ENCODE data around the gene PDLIM4. TPM values are rescaled to one million over a fixed set of nuclear protein-coding genes. Genes with fewer than 3 reads are reported as not detected.

The PDLIM4 gene
- total and polyA plus RNA-seq, 11 donors: 2.4 to 16.9 (median 8.1) TPM

DNA sequence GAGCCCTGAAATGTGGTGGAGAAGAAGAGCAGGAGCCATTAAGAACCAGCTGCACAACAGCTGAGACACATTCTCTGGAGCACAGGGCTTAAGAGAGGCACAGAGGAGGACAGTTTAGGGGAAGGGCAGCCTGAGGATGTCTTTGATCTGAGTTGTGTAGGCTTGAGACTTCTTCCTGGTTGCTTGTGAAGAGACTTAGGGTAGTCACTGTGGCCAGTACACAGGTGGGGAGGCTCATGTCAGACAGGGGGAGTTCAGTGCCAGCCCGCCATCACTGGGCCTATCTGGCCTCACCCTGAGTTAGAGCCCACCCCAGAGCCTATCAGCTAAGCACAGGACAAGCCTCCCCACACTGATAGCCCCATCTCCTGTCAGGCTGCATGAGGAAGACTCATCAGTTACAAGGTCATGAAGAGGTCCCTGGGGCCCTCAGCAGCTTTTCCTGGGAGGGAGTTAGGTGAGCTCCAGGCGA lies 56.5 kb downstream of the PDLIM4 start:
- Histone ChIP-seq H3K27me3 (no peaks in the 10 kb centered on the region), H3K4me1 (peaks cover 0 to 19% (median 0%) of the 10 kb centered on the region in 12 donors), H3K4me3 (no peak overlapping the region), H3K36me3 (peaks cover 0 to 8% (median 0%) of the 10 kb centered on the region in 9 donors), H3K9me3 (no peaks in the 10 kb centered on the region), H3K27ac (no peak overlapping the region)
- ATAC-seq: no peak
- DNase-seq: no peak
- intact Hi-C loops (cut with DNase I): no loop called here
- no peak for TF ChIP-seq POLR2A (IDR thresholded peaks at IDR 0.05)
- TF ChIP-seq, protein P1, sequence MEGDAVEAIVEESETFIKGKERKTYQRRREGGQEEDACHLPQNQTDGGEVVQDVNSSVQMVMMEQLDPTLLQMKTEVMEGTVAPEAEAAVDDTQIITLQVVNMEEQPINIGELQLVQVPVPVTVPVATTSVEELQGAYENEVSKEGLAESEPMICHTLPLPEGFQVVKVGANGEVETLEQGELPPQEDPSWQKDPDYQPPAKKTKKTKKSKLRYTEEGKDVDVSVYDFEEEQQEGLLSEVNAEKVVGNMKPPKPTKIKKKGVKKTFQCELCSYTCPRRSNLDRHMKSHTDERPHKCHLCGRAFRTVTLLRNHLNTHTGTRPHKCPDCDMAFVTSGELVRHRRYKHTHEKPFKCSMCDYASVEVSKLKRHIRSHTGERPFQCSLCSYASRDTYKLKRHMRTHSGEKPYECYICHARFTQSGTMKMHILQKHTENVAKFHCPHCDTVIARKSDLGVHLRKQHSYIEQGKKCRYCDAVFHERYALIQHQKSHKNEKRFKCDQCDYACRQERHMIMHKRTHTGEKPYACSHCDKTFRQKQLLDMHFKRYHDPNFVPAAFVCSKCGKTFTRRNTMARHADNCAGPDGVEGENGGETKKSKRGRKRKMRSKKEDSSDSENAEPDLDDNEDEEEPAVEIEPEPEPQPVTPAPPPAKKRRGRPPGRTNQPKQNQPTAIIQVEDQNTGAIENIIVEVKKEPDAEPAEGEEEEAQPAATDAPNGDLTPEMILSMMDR (IDR thresholded peaks at IDR 0.05): no peak
- 98 to 100% (median 99%) methylated on average over 2 of the region's 2 CpGs for WGBS, 4 donors

DNA sequence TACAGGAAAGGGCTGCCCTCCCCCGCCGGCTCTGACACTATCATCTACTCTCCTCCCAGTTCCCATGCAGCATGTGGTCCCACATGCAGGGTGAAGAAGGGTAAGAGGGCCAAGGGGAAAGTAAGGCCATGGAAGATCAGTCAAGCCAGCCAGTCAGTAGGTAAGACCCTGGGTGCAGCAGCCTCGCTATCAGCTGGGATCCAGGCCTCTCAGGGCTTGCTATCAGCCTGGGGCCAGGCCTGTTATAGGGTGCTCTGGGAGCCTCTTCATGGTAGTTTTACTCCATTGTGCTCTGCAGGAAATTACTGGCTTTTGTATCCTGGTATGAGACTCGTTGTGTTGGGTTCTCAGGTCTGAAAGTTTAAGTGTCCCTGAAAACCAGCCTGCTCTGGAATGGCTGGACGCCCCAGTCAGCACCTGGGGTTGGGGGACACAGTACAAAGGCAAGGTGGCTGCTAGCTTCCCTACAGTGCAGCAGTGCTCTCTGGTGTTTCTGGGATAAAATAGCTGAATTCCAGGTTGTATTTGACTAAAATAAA lies 58.1 kb downstream of the PDLIM4 start:
- no peak overlapping the region for H3K4me3 ChIP-seq
- no peaks in the 10 kb centered on the region for H3K9me3 ChIP-seq
- no peak overlapping the region for H3K27ac ChIP-seq
- H3K36me3 ChIP-seq: peaks cover 0 to 8% (median 0%) of the 10 kb centered on the region in 9 donors
- H3K4me1 ChIP-seq: peaks cover 0 to 21% (median 1%) of the 10 kb centered on the region in 12 donors
- TF ChIP-seq, protein P1 (IDR thresholded peaks at IDR 0.05): no peak
- no peak for TF ChIP-seq POLR2A (IDR thresholded peaks at IDR 0.05)
- no peaks in the 10 kb centered on the region for H3K27me3 ChIP-seq
- intact Hi-C loops (cut with DNase I): no loop called here
- DNase-seq (no peak), ATAC-seq (no peak)
- WGBS, 4 donors: 73 to 80% (median 78%) methylated on average over 3 to 5 of the region's 5 CpGs

DNA sequence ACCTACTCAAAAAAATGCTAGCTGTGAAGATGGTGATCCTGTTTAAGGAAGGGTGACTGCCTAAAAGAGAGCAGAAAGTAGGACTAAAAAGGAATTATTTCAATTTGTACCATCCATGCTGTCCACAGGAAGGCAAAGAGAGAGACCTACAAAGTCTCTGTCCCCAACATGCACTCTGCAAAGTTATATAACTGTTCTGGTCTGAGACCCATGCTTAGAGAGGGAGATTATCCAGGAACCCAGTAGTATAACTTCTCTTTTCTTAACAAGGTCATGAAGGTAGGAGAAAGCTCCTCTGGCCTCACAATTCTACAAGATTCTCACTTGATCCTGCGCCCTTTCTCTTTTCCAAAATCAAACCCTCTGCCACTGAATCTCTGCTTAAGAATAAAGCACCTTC lies 62.5 kb downstream of the PDLIM4 start:
- Histone ChIP-seq H3K9me3 (no peaks in the 10 kb centered on the region), H3K4me1 (peaks cover 0 to 27% (median 1%) of the 10 kb centered on the region in 12 donors), H3K27me3 (no peaks in the 10 kb centered on the region), H3K27ac (peak overlapping the region in 6 of 12 donors; percentile 5 to 63 (median 34)), H3K36me3 (peaks cover 0 to 5% (median 0%) of the 10 kb centered on the region in 9 donors), H3K4me3 (no peak overlapping the region)
- 88 to 97% (median 95%) methylated on average over 1 of the region's 1 CpG for WGBS, 4 donors
- TF ChIP-seq POLR2A (IDR thresholded peaks at IDR 0.05): no peak
- TF ChIP-seq, protein P1 (IDR thresholded peaks at IDR 0.05): no peak
- DNase-seq: no peak
- peak in 3 of 4 donors; percentile 10 to 62 (median 39) for ATAC-seq
- intact Hi-C loops (cut with DNase I): no loop called here

DNA sequence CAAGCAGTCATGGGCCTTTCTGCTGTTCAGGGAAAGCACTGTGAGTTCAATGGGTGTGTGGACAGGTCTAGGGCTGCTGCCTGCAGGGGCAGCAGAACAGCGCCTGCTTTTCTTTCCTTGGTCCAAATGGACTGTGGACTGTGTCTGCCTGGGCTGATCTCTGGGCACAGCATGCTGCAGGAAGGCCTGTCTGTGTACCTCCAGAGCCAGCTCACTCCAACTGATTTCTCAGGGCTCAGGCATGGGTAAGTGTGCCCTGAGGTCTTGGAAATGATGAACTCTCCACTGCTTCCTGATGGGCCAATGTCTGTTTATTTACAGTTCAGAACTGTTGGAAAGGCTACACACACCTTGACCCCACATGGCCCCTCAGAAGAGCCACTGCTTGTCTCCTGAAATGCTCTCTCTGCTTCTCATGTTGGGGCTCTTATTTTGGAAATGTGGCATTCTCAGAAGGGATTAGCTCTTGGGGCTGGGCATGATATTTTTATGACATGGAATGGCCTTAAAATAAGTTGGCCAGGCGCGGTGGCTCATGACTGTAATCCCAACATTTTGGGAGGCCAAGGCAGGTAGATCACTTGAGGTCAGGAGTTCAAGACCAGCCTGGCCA lies 63.7 kb downstream of the PDLIM4 start:
- peaks cover 0 to 5% (median 0%) of the 10 kb centered on the region in 9 donors for H3K36me3 ChIP-seq
- peaks cover 0 to 27% (median 1%) of the 10 kb centered on the region in 12 donors for H3K4me1 ChIP-seq
- WGBS, 4 donors: 50 to 86% (median 73%) methylated on average over 2 to 3 of the region's 3 CpGs
- DNase-seq: no peak
- peak overlapping the region in 2 of 12 donors; percentile 14 to 33 for H3K27ac ChIP-seq
- intact Hi-C loops (cut with DNase I): no loop called here
- H3K4me3 ChIP-seq: no peak overlapping the region
- H3K27me3 ChIP-seq: no peaks in the 10 kb centered on the region
- peak; percentile 19 to 39 (median 34) for ATAC-seq
- H3K9me3 ChIP-seq: no peaks in the 10 kb centered on the region
- no peak for TF ChIP-seq POLR2A (IDR thresholded peaks at IDR 0.05)
- TF ChIP-seq, protein P1 (IDR thresholded peaks at IDR 0.05): no peak

All from heart left ventricle (tissue), 16 donors.